ENCODE data around the gene UCHL1. TPM values are rescaled to one million over a fixed set of nuclear protein-coding genes. Genes with fewer than 3 reads are reported as not detected.

Gene UCHL1
- total and polyA plus RNA-seq, 2 experiments from 2014 or later = 111 to 158 TPM

DNA sequence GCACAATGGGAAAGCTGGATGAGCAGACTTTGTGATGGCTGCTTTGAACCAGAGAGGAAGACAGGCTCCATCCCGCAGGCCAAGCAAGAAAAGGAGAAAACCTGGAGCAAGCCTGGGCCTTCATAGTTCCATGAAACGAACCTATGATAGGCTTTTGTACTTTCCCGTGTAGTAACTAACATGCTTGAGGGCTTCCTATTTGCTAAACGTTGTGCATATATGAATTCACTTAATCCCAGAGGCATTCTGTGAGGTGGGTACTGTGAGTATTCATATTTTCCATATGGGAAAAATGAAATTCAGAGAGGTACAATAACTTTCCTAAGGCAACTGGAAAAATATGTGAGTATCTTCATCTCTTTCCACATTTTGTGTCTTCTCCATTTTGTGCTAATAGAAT, 28.8 kb upstream of the UCHL1 start:
- Histone ChIP-seq H3K9me2 (replicated peaks; ENCODE audit: insufficient read depth) (no peaks in the 10 kb centered on the region), H3K79me2 (no peaks in the 10 kb centered on the region), H2AFZ (no peak overlapping the region), H3K27me3 (no peaks in the 10 kb centered on the region), H3K4me2 (no peak overlapping the region), H4K20me1 (ENCODE audit: insufficient read depth, poor library complexity, severe bottlenecking) (no peaks in the 10 kb centered on the region), H3K4me3 (no peak overlapping the region), H3K9me3 (ENCODE audit: low read depth) (no peaks in the 10 kb centered on the region), H3K4me1 (ENCODE audit: insufficient read depth) (no peaks in the 10 kb centered on the region), H3K27ac (no peak overlapping the region), H3K36me3 (replicated peaks; ENCODE audit: insufficient read depth, low read depth) (no peaks in the 10 kb centered on the region)
- WGBS (ENCODE audit: low lambda C conversion rate, missing lambda C conversion rate) = 92% methylated on average over 4 of the region's 4 CpGs
- TF ChIP-seq EZH2phosphoT487 (IDR thresholded peaks at IDR 0.05; ENCODE audit: low read depth, severe bottlenecking, unreplicated experiment) (no peak), EZH2 (IDR thresholded peaks at IDR 0.05; ENCODE audit: borderline replicate concordance) (no peak)
- TF ChIP-seq, protein P1, sequence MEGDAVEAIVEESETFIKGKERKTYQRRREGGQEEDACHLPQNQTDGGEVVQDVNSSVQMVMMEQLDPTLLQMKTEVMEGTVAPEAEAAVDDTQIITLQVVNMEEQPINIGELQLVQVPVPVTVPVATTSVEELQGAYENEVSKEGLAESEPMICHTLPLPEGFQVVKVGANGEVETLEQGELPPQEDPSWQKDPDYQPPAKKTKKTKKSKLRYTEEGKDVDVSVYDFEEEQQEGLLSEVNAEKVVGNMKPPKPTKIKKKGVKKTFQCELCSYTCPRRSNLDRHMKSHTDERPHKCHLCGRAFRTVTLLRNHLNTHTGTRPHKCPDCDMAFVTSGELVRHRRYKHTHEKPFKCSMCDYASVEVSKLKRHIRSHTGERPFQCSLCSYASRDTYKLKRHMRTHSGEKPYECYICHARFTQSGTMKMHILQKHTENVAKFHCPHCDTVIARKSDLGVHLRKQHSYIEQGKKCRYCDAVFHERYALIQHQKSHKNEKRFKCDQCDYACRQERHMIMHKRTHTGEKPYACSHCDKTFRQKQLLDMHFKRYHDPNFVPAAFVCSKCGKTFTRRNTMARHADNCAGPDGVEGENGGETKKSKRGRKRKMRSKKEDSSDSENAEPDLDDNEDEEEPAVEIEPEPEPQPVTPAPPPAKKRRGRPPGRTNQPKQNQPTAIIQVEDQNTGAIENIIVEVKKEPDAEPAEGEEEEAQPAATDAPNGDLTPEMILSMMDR (IDR thresholded peaks at IDR 0.05; ENCODE audit: poor library complexity) = no peak
- DNase-seq (ENCODE audit: low spot score) = no peak

DNA sequence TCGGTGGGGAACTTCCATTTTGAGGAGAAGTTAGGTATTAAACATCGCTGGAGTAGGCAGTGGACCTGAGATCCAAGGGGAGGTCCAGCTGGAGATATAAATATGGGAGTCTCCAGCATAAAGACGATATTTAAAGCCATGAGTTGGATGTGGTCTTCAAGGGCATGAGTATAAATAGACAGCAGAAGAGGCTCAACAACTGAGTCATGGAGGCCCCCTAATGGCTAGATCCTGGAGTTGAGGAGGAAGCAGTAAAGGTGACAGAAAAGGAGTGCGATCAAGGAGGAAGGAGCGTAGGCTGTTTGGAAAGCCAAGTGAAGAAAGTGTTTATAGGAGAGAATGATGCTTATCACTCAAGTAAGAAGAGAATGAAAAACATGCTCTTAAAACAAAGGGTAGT, 24.3 kb upstream of the UCHL1 start:
- Histone ChIP-seq H3K4me2 (no peak overlapping the region), H3K4me1 (ENCODE audit: insufficient read depth) (no peaks in the 10 kb centered on the region), H3K27me3 (no peaks in the 10 kb centered on the region), H3K79me2 (no peaks in the 10 kb centered on the region), H3K27ac (no peak overlapping the region), H3K9me2 (replicated peaks; ENCODE audit: insufficient read depth) (no peaks in the 10 kb centered on the region), H3K9me3 (ENCODE audit: low read depth) (no peaks in the 10 kb centered on the region), H3K36me3 (replicated peaks; ENCODE audit: insufficient read depth, low read depth) (no peaks in the 10 kb centered on the region), H4K20me1 (ENCODE audit: insufficient read depth, poor library complexity, severe bottlenecking) (no peaks in the 10 kb centered on the region), H2AFZ (no peak overlapping the region), H3K4me3 (no peak overlapping the region)
- 75% methylated on average over 5 of the region's 5 CpGs for WGBS (ENCODE audit: low lambda C conversion rate, missing lambda C conversion rate)
- DNase-seq (ENCODE audit: low spot score) = no peak
- no peak for TF ChIP-seq EZH2phosphoT487 (IDR thresholded peaks at IDR 0.05; ENCODE audit: low read depth, severe bottlenecking, unreplicated experiment)
- TF ChIP-seq, protein P1 (IDR thresholded peaks at IDR 0.05; ENCODE audit: poor library complexity) = no peak
- no peak for TF ChIP-seq EZH2 (IDR thresholded peaks at IDR 0.05; ENCODE audit: borderline replicate concordance)

DNA sequence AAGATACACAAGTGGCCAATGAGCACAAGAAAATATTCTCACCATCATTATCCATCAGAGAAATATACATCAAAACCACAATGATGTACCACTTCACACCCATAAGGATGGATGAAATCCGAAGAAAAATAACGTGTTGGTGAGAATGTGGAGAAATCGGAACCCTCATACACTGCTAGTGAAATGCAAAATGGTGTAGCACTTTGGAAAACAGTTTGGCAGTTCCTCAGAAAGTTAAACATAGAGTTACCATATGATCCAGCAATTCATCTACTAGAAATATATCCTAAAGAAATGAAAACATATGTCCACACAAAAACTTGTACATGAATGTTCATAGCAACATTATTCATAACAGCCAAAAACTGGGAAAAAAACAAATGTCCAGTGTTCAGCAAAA, 23.9 kb upstream of the UCHL1 start:
- Histone ChIP-seq H3K9me3 (ENCODE audit: low read depth) (no peaks in the 10 kb centered on the region), H3K27ac (no peak overlapping the region), H2AFZ (no peak overlapping the region), H3K4me2 (no peak overlapping the region), H3K4me3 (no peak overlapping the region), H3K79me2 (no peaks in the 10 kb centered on the region), H3K27me3 (no peaks in the 10 kb centered on the region), H3K9me2 (replicated peaks; ENCODE audit: insufficient read depth) (no peaks in the 10 kb centered on the region), H3K4me1 (ENCODE audit: insufficient read depth) (no peaks in the 10 kb centered on the region), H4K20me1 (ENCODE audit: insufficient read depth, poor library complexity, severe bottlenecking) (no peaks in the 10 kb centered on the region), H3K36me3 (replicated peaks; ENCODE audit: insufficient read depth, low read depth) (no peaks in the 10 kb centered on the region)
- WGBS (ENCODE audit: low lambda C conversion rate, missing lambda C conversion rate) = 87% methylated on average over 3 of the region's 3 CpGs
- DNase-seq (ENCODE audit: low spot score) = no peak
- TF ChIP-seq EZH2phosphoT487 (IDR thresholded peaks at IDR 0.05; ENCODE audit: low read depth, severe bottlenecking, unreplicated experiment) (no peak), EZH2 (IDR thresholded peaks at IDR 0.05; ENCODE audit: borderline replicate concordance) (no peak)
- TF ChIP-seq, protein P1 (IDR thresholded peaks at IDR 0.05; ENCODE audit: poor library complexity) = no peak

DNA sequence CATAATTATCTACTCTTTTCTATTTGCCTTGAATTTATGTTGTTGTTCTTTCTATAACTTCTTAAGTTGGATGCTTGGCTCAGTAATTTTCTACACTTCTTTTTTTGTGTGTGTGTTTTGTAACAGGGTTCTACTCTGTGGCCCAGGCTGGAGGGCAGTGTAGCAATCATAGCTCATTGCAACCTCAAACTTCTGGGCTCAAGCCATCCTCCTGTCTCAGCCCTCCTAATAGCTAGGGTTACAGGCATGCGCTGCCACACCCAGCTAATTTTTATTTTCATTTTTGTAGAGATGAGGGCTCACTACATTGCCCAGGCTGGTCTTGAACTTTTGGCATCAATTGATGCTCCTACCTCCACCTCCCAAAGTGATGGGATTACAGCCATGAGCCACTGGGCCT, 20.7 kb upstream of the UCHL1 start:
- H3K4me2 ChIP-seq = no peak overlapping the region
- TF ChIP-seq EZH2phosphoT487 (IDR thresholded peaks at IDR 0.05; ENCODE audit: low read depth, severe bottlenecking, unreplicated experiment) (no peak), EZH2 (IDR thresholded peaks at IDR 0.05; ENCODE audit: borderline replicate concordance) (no peak)
- TF ChIP-seq, protein P1 (IDR thresholded peaks at IDR 0.05; ENCODE audit: poor library complexity) = no peak
- H3K9me2 ChIP-seq (replicated peaks; ENCODE audit: insufficient read depth) = no peaks in the 10 kb centered on the region
- H3K27ac ChIP-seq = no peak overlapping the region
- H3K27me3 ChIP-seq = no peaks in the 10 kb centered on the region
- H3K36me3 ChIP-seq (replicated peaks; ENCODE audit: insufficient read depth, low read depth) = no peaks in the 10 kb centered on the region
- no peak overlapping the region for H3K4me3 ChIP-seq
- no peaks in the 10 kb centered on the region for H3K9me3 ChIP-seq (ENCODE audit: low read depth)
- H4K20me1 ChIP-seq (ENCODE audit: insufficient read depth, poor library complexity, severe bottlenecking) = no peaks in the 10 kb centered on the region
- WGBS (ENCODE audit: low lambda C conversion rate, missing lambda C conversion rate) = 96% methylated on average over 1 of the region's 1 CpG
- H2AFZ ChIP-seq = no peak overlapping the region
- H3K79me2 ChIP-seq = no peaks in the 10 kb centered on the region
- no peaks in the 10 kb centered on the region for H3K4me1 ChIP-seq (ENCODE audit: insufficient read depth)
- no peak for DNase-seq (ENCODE audit: low spot score)

Data from hepatocyte (in vitro differentiated cells).